GM13977 (cell line): ENCODE data around the gene SORD.
A peak's percentile ranks its signal among the peaks of the same experiment; 100 is the strongest.

Experiments
- DNase-seq: peaks from one replicate; pipeline ENCODE4 v3.0.0; 2012; ENCODE audit warnings: low spot score
- in situ Hi-C: fragments of 300-500 bp; cut with MboI; formaldehyde crosslinking; loops from one replicate; pipeline ENCODE4 v1.12.0; 2022; ENCODE audit warnings: low sequenced_read_pairs, low pct_unique_long_range_greater_than_20kb, mixed read lengths, inconsistent platforms; ENCODE audit not compliant: unreplicated experiment
- TF ChIP-seq, protein P1 (sequence below): IDR thresholded peaks from 2 replicates; pipeline ENCODE4 v1.5.1; 2012; ENCODE audit warnings: mild to moderate bottlenecking, control low read depth; ENCODE audit not compliant: insufficient read depth; ENCODE audit errors: extremely low read depth, missing control alignments

Gene SORD

DNA sequence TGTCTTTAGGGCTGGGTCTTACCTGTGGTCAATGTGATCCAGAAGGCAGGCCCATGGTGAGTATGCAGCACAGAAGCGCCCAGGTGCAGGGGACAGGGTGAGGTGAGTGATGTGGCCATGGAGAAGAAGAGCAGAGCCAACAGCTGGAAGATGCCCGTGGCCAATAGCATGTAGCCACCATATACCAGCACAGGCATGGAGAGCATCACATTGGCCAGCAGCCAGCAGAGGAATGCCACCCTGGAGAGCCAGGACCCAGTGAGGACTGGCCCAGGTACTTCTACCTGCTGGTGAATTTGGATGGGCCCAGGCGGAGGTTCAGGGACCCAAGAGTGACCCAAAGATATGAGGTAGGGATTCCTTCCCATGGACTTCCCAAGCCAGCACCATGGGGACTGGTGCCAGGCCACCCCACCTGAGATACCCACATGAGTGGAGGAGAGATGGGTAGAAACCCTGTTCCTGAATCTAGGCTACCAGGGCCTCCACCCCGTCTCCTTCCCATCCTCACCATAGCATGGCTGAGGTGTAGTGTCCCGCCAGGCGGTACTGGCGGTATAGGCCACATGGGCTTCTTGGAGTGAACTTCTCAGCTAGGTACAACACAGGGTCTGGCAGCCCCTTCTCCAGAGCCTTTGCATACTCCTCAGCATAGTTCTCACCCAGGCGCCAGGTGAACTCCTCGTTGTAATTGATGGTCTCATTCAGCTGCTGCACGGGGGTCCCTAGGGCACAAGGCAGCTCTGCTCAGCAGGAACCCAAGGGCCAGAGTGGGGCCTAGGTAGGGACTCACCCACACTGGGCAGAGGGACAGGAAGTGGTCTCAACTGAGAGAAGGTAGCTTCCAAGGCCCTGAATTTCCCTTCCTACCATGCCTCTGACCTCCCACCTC lies 97.3 kb downstream of the SORD start:
- TF ChIP-seq, protein P1, sequence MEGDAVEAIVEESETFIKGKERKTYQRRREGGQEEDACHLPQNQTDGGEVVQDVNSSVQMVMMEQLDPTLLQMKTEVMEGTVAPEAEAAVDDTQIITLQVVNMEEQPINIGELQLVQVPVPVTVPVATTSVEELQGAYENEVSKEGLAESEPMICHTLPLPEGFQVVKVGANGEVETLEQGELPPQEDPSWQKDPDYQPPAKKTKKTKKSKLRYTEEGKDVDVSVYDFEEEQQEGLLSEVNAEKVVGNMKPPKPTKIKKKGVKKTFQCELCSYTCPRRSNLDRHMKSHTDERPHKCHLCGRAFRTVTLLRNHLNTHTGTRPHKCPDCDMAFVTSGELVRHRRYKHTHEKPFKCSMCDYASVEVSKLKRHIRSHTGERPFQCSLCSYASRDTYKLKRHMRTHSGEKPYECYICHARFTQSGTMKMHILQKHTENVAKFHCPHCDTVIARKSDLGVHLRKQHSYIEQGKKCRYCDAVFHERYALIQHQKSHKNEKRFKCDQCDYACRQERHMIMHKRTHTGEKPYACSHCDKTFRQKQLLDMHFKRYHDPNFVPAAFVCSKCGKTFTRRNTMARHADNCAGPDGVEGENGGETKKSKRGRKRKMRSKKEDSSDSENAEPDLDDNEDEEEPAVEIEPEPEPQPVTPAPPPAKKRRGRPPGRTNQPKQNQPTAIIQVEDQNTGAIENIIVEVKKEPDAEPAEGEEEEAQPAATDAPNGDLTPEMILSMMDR: no peak
- no peak for DNase-seq
- in situ Hi-C loops: no loop called here

DNA sequence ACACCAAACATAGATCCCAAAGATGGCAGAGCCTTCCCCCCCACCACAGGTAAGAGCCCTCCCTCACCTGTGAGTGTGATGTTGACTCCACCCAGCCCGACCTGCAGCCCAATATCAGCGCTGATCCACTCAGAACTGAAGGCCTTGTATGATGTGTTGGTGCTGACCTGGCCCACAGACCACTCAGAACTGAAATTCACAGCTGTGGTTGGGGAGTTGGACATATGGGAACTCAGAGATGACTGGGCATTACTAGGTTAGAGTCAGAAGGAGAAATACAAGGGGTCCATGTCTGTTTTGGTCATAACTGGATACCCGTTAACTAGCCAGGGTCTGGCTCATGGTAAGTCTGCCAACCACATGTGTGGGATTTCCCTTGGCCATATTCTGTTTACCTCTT lies 98.0 kb downstream of the SORD start:
- TF ChIP-seq, protein P1: no peak
- in situ Hi-C loops: no loop called here
- DNase-seq: no peak

GRCh38 chr15:45121706-45122417 lies 98.9 kb downstream of the SORD start:
- TF ChIP-seq, protein P1: no peak
- in situ Hi-C loops: no loop called here
- no peak for DNase-seq

DNA sequence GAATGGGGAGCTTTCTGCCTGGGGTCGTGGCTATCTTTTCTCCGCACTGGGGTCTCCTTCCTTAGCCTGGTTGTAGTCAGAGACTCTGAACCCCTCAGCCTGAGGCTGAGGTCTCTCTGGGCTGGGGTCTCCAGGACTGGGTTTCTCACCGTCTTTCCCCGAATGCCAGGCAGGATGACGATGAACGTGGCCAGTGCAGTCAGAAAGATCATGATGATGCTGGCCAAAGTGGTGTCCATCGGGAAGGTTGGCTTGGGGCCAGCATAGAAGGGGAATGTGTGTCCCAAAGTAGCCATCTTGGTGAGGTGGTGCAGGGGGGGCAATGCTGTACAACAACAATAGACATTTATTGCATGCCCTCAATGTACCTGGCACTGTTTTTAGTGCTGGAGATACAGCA lies 99.7 kb downstream of the SORD start:
- in situ Hi-C loops: no loop called here
- no peak for DNase-seq
- TF ChIP-seq, protein P1: no peak

- no peak for DNase-seq
- TF ChIP-seq, protein P1: no peak
- in situ Hi-C loops: no loop called here
These were observed 100.4 kb downstream of the SORD start for GRCh38 chr15:45123397-45123796.

DNA sequence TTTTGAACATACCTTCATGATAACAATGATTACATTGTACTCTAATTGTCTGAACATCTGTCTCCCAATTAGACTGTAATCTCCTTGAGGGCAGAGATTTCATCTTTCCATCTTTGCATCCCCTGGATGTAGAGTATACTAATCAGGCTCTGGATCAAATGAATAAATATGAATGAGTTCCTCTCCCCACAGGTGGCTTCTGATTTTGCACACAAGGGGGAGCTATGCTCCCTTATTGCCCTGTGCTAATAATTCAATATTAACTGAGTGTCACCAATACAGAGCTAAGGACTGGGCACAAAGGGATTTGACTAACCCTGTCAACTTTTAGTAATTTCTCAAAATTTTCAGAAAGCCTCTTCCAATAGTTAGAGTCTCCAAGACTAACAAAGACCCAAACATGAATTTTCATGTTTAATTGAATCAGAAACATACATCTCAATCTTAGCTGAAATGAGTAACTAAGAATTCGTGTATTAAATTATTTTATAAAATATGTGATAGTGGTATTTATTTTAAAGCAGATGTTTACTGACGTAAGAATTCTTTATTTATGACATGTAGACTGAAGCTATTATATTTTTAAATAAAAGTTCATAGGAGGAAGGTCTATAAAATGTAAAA lies 103.7 kb downstream of the SORD start:
- in situ Hi-C loops: no loop called here
- TF ChIP-seq, protein P1: peak; percentile 70
- no peak for DNase-seq
